Neural cell (in vitro differentiated cells): ENCODE results near the gene CCR7.

Source experiments
- EP300 ChIP-seq: fragments of 450-650 bp; conservative IDR thresholded peaks from 2 replicates; pipeline ENCODE4 v1.6.1; 2014; ENCODE audit warnings: antibody characterized with exemption, mild to moderate bottlenecking, moderate library complexity; ENCODE audit not compliant: poor library complexity, severe bottlenecking
- EZH2 ChIP-seq: fragments of 200-600, 300-800 bp; shearing (Covaris generic), sonication (generic); IDR thresholded peaks from 2 replicates; pipeline ENCODE4 v1.6.1; 2014; ENCODE audit warnings: antibody characterized with exemption, low read length, borderline replicate concordance, mild to moderate bottlenecking; ENCODE audit not compliant: insufficient read depth, poor library complexity, severe bottlenecking
- POLR2AphosphoS5 ChIP-seq: IDR thresholded peaks from 2 replicates; pipeline ENCODE4 v1.6.1; 2012
- RAD21 ChIP-seq: fragments of 450-650 bp; conservative IDR thresholded peaks from 2 replicates; pipeline ENCODE4 v1.6.1; 2014; ENCODE audit warnings: antibody characterized with exemption, mild to moderate bottlenecking, moderate library complexity
- SMC3 ChIP-seq: fragments of 450-650 bp; conservative IDR thresholded peaks from 2 replicates; pipeline ENCODE4 v1.6.1; 2014; ENCODE audit warnings: antibody characterized with exemption, mild to moderate bottlenecking, moderate library complexity; ENCODE audit not compliant: poor library complexity
- TF ChIP-seq, protein P1 (sequence below): fragments of 450-650 bp; IDR thresholded peaks from 2 replicates; pipeline ENCODE4 v1.5.1; 2014; ENCODE audit warnings: antibody characterized with exemption, mild to moderate bottlenecking, moderate library complexity; ENCODE audit not compliant: poor library complexity, severe bottlenecking

DNA sequence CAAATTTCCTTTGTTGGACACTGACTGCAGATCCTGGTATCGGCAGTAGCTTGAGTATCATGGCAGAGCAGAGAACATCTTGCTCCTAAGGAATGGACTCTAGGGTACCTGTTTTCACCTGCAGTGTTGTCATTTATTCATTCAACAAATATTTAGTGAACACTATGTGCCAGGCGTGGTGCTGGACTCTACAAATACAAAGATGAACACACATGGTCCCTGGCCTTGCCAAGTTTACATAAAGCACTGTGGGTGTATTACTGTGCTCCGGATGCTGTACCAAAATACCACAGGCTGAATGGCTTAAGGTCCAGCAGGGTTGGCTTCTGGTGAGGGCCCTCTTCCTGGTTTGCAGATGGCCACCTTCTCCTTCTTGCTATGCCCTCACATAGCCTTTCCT lies 14.2 kb upstream of the CCR7 start:
- TF ChIP-seq, protein P1, sequence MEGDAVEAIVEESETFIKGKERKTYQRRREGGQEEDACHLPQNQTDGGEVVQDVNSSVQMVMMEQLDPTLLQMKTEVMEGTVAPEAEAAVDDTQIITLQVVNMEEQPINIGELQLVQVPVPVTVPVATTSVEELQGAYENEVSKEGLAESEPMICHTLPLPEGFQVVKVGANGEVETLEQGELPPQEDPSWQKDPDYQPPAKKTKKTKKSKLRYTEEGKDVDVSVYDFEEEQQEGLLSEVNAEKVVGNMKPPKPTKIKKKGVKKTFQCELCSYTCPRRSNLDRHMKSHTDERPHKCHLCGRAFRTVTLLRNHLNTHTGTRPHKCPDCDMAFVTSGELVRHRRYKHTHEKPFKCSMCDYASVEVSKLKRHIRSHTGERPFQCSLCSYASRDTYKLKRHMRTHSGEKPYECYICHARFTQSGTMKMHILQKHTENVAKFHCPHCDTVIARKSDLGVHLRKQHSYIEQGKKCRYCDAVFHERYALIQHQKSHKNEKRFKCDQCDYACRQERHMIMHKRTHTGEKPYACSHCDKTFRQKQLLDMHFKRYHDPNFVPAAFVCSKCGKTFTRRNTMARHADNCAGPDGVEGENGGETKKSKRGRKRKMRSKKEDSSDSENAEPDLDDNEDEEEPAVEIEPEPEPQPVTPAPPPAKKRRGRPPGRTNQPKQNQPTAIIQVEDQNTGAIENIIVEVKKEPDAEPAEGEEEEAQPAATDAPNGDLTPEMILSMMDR: no peak
- TF ChIP-seq SMC3 (no peak), EZH2 (no peak), POLR2AphosphoS5 (no peak), RAD21 (no peak), EP300 (no peak)
